ENCODE measurements around the gene DUSP23.

Gene DUSP23

GRCh38 chr1:159828581-159829272 is 48.0 kb downstream of the DUSP23 start:
- Histone ChIP-seq H2AFZ (peak overlapping the region; percentile 42), H3K9me3 (ENCODE audit: control insufficient read depth, low read length) (no peaks in the 10 kb centered on the region), H3K4me2 (ENCODE audit: low read length) (no peak overlapping the region), H3K79me2 (no peaks in the 10 kb centered on the region), H3K36me3 (ENCODE audit: control insufficient read depth, insufficient read depth, low read length) (no peaks in the 10 kb centered on the region), H3K27ac (no peak overlapping the region), H3K27me3 (ENCODE audit: control insufficient read depth, insufficient read depth, low read length) (no peaks in the 10 kb centered on the region), H3K4me1 (peaks cover 15% of the 10 kb centered on the region), H3K9ac (no peak overlapping the region), H3K4me3 (ENCODE audit: low read depth, low read length) (no peak overlapping the region)
- TF ChIP-seq, protein P1, sequence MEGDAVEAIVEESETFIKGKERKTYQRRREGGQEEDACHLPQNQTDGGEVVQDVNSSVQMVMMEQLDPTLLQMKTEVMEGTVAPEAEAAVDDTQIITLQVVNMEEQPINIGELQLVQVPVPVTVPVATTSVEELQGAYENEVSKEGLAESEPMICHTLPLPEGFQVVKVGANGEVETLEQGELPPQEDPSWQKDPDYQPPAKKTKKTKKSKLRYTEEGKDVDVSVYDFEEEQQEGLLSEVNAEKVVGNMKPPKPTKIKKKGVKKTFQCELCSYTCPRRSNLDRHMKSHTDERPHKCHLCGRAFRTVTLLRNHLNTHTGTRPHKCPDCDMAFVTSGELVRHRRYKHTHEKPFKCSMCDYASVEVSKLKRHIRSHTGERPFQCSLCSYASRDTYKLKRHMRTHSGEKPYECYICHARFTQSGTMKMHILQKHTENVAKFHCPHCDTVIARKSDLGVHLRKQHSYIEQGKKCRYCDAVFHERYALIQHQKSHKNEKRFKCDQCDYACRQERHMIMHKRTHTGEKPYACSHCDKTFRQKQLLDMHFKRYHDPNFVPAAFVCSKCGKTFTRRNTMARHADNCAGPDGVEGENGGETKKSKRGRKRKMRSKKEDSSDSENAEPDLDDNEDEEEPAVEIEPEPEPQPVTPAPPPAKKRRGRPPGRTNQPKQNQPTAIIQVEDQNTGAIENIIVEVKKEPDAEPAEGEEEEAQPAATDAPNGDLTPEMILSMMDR (IDR thresholded peaks at IDR 0.05): no peak

- Histone ChIP-seq H3K4me1 (peaks cover 15% of the 10 kb centered on the region), H3K4me2 (ENCODE audit: low read length) (no peak overlapping the region), H3K36me3 (ENCODE audit: control insufficient read depth, insufficient read depth, low read length) (no peaks in the 10 kb centered on the region), H3K27me3 (ENCODE audit: control insufficient read depth, insufficient read depth, low read length) (no peaks in the 10 kb centered on the region), H2AFZ (peak overlapping the region; percentile 42), H3K79me2 (no peaks in the 10 kb centered on the region), H3K9ac (no peak overlapping the region), H3K4me3 (ENCODE audit: low read depth, low read length) (no peak overlapping the region), H3K27ac (no peak overlapping the region), H3K9me3 (ENCODE audit: control insufficient read depth, low read length) (no peaks in the 10 kb centered on the region)
- TF ChIP-seq, protein P1 (IDR thresholded peaks at IDR 0.05): peak; percentile 57
Observed at GRCh38 chr1:159829273-159829634, 48.5 kb downstream of the DUSP23 start.

DNA sequence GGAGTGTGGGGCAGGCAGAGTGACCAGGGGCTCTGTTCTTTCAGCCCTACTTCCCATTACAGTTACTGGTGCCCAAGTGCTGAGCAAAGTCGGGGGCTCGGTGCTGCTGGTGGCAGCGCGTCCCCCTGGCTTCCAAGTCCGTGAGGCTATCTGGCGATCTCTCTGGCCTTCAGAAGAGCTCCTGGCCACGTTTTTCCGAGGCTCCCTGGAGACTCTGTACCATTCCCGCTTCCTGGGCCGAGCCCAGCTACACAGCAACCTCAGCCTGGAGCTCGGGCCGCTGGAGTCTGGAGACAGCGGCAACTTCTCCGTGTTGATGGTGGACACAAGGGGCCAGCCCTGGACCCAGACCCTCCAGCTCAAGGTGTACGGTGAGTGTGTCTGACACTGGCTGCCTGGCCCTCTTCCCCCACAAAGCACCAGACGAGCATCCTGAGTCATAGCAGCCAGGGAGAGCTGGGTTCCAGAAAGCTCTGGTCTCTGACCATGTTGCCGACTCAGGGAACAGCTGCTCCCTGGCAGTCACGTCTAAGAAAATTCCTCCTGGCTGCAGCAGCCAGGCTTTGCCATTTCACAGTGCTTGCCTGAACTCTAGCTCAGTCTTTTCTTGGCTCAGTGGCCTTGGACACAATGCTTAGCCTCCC is 49.2 kb downstream of the DUSP23 start:
- Histone ChIP-seq H3K36me3 (ENCODE audit: control insufficient read depth, insufficient read depth, low read length) (no peaks in the 10 kb centered on the region), H3K9ac (no peak overlapping the region), H2AFZ (no peak overlapping the region), H3K27me3 (ENCODE audit: control insufficient read depth, insufficient read depth, low read length) (no peaks in the 10 kb centered on the region), H3K79me2 (no peaks in the 10 kb centered on the region), H3K4me3 (ENCODE audit: low read depth, low read length) (no peak overlapping the region), H3K9me3 (ENCODE audit: control insufficient read depth, low read length) (no peaks in the 10 kb centered on the region), H3K4me1 (peaks cover 15% of the 10 kb centered on the region), H3K4me2 (ENCODE audit: low read length) (no peak overlapping the region), H3K27ac (no peak overlapping the region)
- TF ChIP-seq, protein P1 (IDR thresholded peaks at IDR 0.05): no peak

- no peak overlapping the region for H3K27ac ChIP-seq
- no peak overlapping the region for H3K4me2 ChIP-seq (ENCODE audit: low read length)
- no peaks in the 10 kb centered on the region for H3K79me2 ChIP-seq
- no peak overlapping the region for H2AFZ ChIP-seq
- H3K27me3 ChIP-seq (ENCODE audit: control insufficient read depth, insufficient read depth, low read length): no peaks in the 10 kb centered on the region
- no peak overlapping the region for H3K4me3 ChIP-seq (ENCODE audit: low read depth, low read length)
- no peaks in the 10 kb centered on the region for H3K9me3 ChIP-seq (ENCODE audit: control insufficient read depth, low read length)
- no peak overlapping the region for H3K9ac ChIP-seq
- TF ChIP-seq, protein P1 (IDR thresholded peaks at IDR 0.05): no peak
- H3K4me1 ChIP-seq: peaks cover 15% of the 10 kb centered on the region
- H3K36me3 ChIP-seq (ENCODE audit: control insufficient read depth, insufficient read depth, low read length): no peaks in the 10 kb centered on the region
Observed at GRCh38 chr1:159830722-159831121, 50.0 kb downstream of the DUSP23 start.

Measured in parathyroid adenoma (tissue), 2 donors.